HG02885 (cell line): ENCODE results near the gene DLX6.

Experiments
- ATAC-seq: cut with Tn5 transposase; IDR thresholded peaks from one replicate; pipeline ENCODE4 v1.9.1; 2021; ENCODE audit warnings: mild to moderate bottlenecking; ENCODE audit not compliant: unreplicated experiment, poor library complexity

The DLX6 gene

DNA sequence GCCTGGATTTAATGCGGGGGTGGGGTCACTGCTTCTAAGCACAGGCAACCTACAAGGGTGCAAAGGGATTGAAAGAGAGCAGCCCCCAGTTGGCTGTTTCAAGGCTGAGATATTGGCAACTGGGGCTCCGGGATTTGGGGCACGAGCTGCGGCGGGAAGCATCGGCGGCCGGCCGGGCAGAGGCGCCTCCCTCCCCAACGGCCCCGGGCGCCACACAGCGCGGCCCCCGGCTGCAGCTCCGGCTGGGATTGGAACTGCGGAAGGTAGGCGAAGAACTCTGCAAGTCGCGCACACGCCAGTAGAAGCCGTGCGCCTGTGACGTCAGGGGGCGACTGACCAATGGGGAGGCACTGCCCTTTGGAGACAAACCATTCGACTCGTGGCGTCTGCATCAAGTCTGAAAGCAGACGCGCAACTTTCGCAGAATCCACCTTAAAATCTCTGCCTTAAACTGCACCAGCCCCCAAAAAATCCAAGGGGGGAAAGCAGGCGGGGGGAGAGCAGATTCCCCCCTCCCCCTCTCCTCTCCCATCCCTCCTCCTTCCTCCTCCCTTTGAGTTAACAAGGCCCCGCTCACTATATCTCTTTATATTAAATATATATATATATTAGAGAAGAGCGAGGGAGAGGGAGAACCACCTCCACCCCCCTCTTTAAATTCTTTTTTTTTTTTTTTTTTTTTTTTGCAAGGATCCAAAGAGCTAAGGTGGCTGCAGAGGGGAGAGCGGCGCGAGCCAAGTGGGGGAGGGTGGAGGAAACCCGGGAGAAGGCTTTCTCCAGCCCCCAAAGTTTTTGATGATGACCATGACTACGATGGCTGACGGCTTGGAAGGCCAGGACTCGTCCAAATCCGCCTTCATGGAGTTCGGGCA lies at the start of gene DLX6:
Gene DLX6 (plus strand): TSS at position 371 of the 872 bp plus-strand sequence. CDS start 425 bp downstream, at position 796.
- ATAC-seq = peak; percentile 33

GRCh38 chr7:96959135-96959534 lies 46.2 kb upstream of the DLX6 start:
- no peak for ATAC-seq

DNA sequence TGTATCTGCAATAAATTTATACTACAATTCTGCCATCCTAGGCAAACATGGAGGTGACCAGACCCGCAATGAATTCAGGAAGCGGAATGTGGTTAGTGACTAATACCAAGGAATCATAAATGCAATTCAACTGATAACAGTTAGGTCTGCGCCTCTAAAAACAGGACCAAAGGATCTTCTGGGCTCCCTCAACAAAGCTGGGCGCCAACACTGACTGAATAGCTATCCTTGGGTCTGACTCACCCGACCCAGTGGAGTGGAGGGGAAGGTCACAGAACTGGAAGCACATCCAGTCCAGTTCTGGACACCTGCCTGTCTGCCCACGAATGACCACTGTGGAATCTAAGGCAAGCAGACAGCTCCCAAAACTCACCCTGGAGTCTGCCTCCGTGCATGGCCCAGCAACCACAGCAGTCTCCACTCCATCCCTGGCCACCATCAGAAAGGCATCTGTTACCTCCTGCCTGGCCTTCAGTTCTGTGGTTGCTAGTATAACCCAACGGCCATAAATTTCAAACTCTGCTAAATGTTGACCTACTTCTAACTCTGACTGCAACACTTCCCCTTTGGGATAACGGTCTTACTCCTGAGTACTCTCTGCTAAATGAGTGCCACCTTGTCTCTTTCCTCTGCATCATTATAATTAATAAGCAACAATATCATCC lies 43.0 kb upstream of the DLX6 start:
- no peak for ATAC-seq

DNA sequence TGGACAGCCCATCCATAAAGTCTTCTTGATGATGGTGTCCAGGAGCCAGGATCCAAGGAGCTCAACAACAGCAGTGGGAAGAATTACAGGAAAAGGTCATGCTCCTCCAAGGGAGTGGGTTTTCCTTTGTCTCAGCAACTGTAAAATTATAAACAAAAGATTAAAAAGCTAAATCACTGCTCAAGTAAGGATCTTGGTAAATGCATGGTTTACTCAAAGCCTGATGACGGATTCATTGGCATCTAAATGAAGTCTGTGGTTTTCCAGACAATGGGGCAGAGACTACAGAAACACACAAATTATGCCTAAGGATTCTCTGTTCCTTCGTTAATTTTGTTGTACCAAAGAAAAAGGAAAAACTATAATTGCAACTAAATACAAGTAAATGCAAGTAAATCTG lies 36.4 kb upstream of the DLX6 start:
- no peak for ATAC-seq

DNA sequence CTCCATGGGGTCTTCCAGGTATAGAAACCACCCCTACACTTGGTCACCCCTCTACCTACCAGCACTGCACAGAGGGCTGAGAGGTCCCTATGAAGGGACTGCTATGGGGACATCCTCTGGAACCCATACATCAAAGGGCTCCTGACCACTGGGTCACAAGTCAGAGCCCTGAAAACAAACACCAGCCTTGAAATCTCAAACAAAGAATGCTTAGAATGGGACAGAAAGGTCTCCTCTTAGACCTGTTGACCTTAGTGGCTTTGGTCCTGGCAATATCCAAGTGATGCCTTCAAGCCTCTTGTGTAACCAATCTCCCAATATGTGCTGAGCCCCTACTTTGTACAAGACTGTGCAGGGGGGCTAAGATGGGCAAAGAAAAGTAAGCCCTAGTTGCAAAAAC lies 34.6 kb upstream of the DLX6 start:
- ATAC-seq = no peak

DNA sequence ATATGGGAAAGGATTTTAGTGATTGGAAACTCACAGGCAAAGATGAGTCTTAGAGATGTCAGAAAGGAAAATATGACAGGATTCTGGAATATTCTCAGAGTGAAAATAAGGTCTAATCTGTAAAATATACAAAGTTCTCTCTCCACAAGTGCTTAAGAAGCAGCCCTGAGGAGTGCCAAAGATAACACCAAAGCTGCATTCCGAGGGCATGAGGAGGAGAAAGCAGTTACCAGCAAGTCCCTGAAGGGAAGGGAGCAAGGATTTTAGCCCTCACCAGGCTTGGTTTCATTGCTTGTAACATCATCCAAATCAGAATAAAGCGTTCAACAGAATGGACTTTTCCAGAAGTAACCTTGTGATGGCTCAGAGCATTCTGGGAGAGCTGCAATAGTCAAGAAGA lies 31.4 kb upstream of the DLX6 start:
- no peak for ATAC-seq

DNA sequence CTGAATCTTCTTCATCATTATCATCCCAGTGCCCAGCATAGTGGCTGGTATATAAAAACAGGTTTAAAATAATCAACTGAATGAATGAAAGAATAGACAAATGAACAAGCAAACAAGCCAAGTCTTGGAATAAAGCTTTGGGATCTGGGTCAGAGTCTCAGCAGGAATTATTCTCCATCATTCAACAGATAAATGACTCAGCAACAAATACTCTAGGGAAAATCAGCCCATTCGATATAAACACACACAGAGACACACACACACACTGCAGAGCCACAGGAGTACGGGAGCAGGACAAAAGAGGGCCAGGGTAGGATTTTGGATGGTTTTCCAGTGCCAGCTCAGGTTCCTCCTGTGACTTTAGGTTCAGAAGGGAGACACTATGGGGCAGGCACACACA lies 29.2 kb upstream of the DLX6 start:
- ATAC-seq = no peak

- no peak for ATAC-seq
Measured at GRCh38 chr7:96977445-96977844, 27.9 kb upstream of the DLX6 start.

DNA sequence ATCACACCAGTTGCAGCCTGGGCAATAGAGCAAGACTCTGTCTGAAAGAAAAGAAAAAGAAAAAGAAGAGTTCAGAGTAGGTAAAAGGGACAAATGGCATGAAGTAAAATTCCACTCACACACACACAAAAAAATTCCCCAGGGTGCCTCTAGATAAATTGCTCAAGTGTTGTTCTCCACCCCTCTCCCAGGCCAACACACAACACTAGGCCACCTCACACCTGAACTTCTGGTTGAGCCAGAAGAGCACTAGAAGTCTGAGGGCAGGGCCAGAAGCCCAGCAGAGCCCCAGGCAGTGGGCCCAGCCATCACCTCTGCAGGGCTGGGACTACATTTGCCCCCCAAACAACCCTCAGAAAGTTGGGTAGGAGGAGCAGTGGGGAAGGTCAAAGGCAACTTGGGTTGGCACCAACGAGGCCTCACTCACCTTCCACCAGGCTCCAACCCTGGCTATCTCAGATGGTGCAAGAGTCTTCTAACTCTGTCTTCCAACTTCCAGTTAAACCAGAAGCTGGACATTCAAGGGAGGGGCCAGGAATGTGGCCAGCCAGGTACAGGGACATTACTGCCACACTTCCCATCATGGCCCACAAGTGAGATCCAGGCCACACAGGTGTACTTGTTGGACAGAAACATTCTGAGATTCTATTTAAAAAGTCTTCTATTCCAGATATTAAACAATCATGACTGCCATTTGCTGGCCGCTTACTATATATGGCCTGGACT lies 25.6 kb upstream of the DLX6 start:
- ATAC-seq = no peak

DNA sequence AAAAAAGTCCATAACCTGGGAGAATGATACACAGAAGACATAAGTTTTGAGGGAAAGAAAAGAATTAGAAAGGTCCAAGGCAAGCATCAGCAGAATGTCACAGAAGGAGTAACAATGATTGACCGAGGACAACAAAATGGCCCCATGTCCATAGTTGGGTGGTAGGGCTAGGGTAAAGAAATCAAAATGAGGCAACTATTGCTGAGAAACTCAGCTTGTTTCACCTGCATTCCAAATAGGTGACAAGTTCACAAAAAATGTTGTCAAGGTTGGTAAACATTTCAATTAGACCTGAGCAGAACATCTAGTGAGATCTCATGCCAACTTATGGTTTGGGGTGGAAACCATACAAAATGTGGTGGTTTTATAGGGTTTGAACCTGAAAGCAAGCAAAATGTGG lies 22.8 kb upstream of the DLX6 start:
- no peak for ATAC-seq

DNA sequence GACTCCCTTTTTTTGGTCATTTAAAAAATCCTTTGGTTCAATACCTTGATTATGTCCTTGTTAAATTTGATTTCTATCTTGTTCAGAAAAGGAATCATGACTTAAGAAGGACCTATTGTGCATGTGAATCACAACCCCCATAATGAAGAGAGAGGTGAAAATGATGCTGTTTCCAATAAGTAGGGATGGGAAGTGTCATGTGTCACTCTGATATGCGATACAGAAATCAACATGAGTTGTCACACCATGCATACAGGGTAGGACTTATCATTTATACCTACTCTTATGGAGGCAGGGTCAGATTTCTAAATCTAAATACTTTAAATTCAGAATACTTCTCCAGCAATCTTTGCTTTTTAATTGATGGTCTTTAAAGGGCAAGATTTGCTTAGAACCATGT lies 19.4 kb upstream of the DLX6 start:
- no peak for ATAC-seq

DNA sequence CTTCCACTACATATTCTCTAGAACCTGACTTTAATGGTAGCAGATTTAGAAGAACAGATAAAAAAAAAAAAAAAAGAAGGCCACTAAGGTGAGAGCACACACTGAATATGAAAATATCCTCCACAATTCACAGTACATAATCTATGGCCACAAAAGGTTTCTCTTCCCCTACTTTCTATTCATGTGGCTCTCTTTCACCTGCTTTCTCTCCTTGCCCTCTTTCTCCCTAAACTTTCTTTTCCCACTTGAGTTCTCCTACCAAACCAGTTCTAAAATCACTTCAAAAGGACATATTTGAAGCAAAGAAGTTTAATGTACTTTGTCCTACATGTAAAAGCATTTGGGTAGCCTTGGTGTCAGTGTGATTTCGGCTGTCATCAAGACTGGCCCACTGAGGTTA lies 18.5 kb upstream of the DLX6 start:
- no peak for ATAC-seq

DNA sequence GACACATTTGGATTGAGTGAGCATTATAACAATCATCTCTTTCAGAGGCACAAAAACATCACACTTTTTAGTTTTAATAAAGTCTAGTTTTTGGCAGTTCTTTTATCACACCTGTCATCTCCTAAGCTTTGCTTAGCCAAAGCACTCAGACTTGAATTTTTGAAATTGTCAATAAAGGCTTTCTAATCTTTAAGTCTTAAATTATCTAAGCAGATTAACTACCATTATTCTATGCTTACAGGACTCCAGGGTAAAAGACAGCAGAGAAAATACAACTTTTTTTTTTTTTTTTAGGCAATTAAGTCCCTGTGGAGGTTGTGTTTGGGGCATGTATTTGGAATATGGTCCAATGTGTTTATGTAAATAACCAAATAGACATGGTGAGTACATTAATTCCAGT lies 17.6 kb upstream of the DLX6 start:
- ATAC-seq = no peak

- ATAC-seq = no peak
Measured at GRCh38 chr7:96989241-96989858, 16.0 kb upstream of the DLX6 start.

GRCh38 chr7:96989859-96990317 lies 15.5 kb upstream of the DLX6 start:
- no peak for ATAC-seq

DNA sequence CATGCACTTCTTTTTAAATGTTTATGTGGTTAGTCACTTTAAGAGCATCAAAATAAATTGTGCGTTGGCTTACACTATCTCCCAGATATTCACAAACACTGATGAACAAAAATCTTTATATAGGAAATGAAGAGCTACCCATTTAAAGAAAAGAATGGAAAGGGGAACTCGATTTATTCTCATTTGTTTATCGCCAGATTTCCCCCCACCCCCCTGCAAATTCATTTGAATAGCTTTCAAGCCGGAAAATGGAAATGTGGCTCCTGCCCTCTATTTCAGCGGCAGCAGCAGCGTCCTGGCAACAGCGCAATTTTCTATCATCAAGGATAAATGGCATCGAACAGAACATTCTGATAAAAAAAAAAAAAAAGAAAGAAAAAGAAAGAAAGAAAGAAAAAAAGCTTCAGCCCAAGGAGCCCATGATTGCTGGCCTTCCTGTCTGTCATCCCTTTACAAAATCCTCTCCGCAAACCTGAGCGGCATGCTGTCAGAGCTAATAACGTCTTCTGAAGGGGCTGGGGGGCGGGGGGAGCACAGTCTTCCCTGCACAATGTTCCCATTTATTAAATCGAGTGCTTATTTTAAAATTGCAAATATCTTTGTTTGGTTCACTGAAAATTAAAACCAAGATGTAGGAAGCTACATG lies 13.7 kb upstream of the DLX6 start:
- no peak for ATAC-seq

- no peak for ATAC-seq
Measured at GRCh38 chr7:96992192-96993005, 13.0 kb upstream of the DLX6 start.

DNA sequence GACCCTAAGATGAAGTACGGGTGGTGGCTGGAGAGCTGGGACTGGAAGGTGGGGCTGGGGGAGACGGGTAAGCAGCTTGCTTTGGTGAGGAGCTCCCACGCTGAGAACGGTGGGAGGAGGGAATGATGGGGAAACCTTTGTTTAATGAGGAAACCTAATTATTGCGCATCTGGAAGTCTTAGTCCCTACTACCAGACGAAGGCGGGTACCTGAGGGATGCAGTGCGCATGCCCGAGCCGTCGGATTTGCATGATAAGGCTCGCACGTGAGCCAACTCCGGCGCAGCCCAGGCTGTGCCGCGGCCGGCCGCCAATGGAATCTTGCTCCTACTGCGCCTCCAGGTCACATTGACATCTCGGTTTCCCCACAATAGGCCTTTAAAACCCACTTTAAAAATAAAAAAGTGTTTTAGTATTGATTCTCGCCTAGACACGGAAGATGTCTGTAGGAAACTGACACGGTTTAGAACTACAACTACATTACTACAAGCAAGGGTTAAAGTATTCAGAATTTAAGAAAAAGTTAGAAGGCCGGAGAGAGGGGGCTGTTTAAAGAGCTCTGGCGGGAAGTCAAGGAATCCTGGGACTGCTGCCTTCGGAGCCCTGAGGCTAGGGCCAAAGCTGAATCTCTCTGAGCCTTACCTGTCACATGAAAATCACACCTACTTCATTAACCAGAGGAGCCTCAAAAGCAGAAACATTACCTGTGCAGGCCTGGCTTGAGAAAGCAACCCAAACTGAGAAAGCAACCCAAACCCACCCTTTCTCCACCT lies 12.1 kb upstream of the DLX6 start:
- no peak for ATAC-seq

- ATAC-seq = no peak
Measured at GRCh38 chr7:96993980-96994379, 11.4 kb upstream of the DLX6 start.
